SK-N-SH (cell line): ENCODE results near the gene ESYT1. TPM values are rescaled to one million over a fixed set of nuclear protein-coding genes. Genes with fewer than 3 reads are reported as not detected.

Source experiments
- CTCF ChIA-PET: fragments of 300-600, 350-600 bp; formaldehyde crosslinking; extraction: SDS; loops from one replicate; lab custom pipeline; 2021; lab: Yijun Ruan, JAX
- POLR2A ChIA-PET: fragments of 350-600 bp; sonication (Branson Sonifier 250); formaldehyde crosslinking; extraction: SDS; loops from one replicate; lab custom pipeline; 2020; ENCODE audit warnings: antibody characterized with exemption, inconsistent platforms; lab: Yijun Ruan, JAX
- DNase-seq: peaks from one replicate; pipeline ENCODE4 v3.0.0; 2012
- H2AFZ ChIP-seq: fragments of 200-600 bp; sonication (generic); 2 replicates; pipeline ENCODE4 v1.8.1; 2016; ENCODE audit warnings: antibody characterized with exemption, mild to moderate bottlenecking, low read depth
- H3F3A ChIP-seq: fragments of 200-600 bp; sonication (generic); replicated peaks from 2 replicates; pipeline ENCODE3; 2016; ENCODE audit warnings: antibody characterized with exemption, mild to moderate bottlenecking; ENCODE audit not compliant: insufficient read depth
- H3K27ac ChIP-seq, 2 experiments: fragments of 200-500 bp in 1 of 2; fragments of 200-600 bp in 1 of 2; sonication (Bioruptor generic) in 1 of 2; sonication (generic), shearing (Covaris generic) in 1 of 2; 2 replicates each; pipeline versions ENCODE4 v1.5.1 to v1.6.1; 2014 to 2016; ENCODE audit warnings: low read depth in 2 of 2, inconsistent platforms in 1 of 2, low read length in 1 of 2, mild to moderate bottlenecking in 1 of 2, mixed read lengths in 1 of 2
- H3K27me3 ChIP-seq: fragments of 200-600 bp; sonication (generic), shearing (Covaris generic); 2 replicates; pipeline ENCODE4 v1.6.1; 2016; ENCODE audit warnings: mixed run types; ENCODE audit not compliant: insufficient read depth
- H3K36me3 ChIP-seq, 2 experiments: fragments of 200-500 bp in 1 of 2; fragments of 200-600 bp in 1 of 2; sonication (Bioruptor generic) in 1 of 2; sonication (generic) in 1 of 2; replicated peaks in 1 of 2; 2 replicates each; pipeline versions ENCODE3 to v1.5.1; 2014 to 2016; ENCODE audit warnings: low read length in 1 of 2, mild to moderate bottlenecking in 1 of 2; ENCODE audit not compliant: insufficient read depth in 2 of 2, control insufficient read depth in 1 of 2
- H3K4me1 ChIP-seq, 2 experiments: fragments of 200-500 bp in 1 of 2; fragments of 200-600 bp in 1 of 2; sonication (Bioruptor generic) in 1 of 2; sonication (generic), shearing (Covaris generic) in 1 of 2; 2 replicates each; pipeline versions ENCODE4 v1.5.1 to v1.6.1; 2014 to 2016; ENCODE audit warnings: low read depth in 1 of 2, low read length in 1 of 2, mixed run types in 1 of 2; ENCODE audit not compliant: insufficient read depth in 2 of 2, control insufficient read depth in 1 of 2
- H3K4me2 ChIP-seq: fragments of 200-600 bp; sonication (generic), shearing (Covaris generic); 2 replicates; pipeline ENCODE4 v1.6.1; 2017; ENCODE audit warnings: mixed run types
- H3K4me3 ChIP-seq, 2 experiments: fragments of 200-500 bp in 1 of 2; fragments of 200-600 bp in 1 of 2; sonication (Bioruptor generic) in 1 of 2; sonication (generic), shearing (Covaris generic) in 1 of 2; 2 replicates each; pipeline versions ENCODE4 v1.5.1 to v1.8.1; 2014 to 2016; ENCODE audit warnings: low read depth in 2 of 2, inconsistent platforms in 1 of 2, low read length in 1 of 2, mild to moderate bottlenecking in 1 of 2, mixed read lengths in 1 of 2, moderate library complexity in 1 of 2
- H3K79me2 ChIP-seq: fragments of 200-600 bp; sonication (generic); 2 replicates; pipeline ENCODE4 v1.8.1; 2017; ENCODE audit warnings: mild to moderate bottlenecking; ENCODE audit not compliant: insufficient read depth
- H3K9ac ChIP-seq: fragments of 200-600 bp; sonication (generic); 2 replicates; pipeline ENCODE4 v1.6.1; 2017; ENCODE audit warnings: mixed run types
- H3K9me2 ChIP-seq: fragments of 200-600 bp; sonication (generic); 2 replicates; pipeline ENCODE4 v1.6.1; 2017; ENCODE audit warnings: mixed run types
- H3K9me3 ChIP-seq: fragments of 200-600 bp; sonication (generic); 2 replicates; pipeline ENCODE4 v1.6.1; 2017; ENCODE audit warnings: mixed run types, mild to moderate bottlenecking, moderate library complexity
- H4K20me1 ChIP-seq: fragments of 200-600 bp; sonication (generic); 2 replicates; pipeline ENCODE4 v1.6.1; 2017; ENCODE audit warnings: mild to moderate bottlenecking, mixed run types; ENCODE audit not compliant: insufficient read depth
- CHD2 ChIP-seq: fragments of 150-350 bp; IDR thresholded peaks from 2 replicates; pipeline ENCODE4 v1.6.1; 2018; ENCODE audit warnings: low read length; ENCODE audit not compliant: partially characterized antibody
- ELF1 ChIP-seq: IDR thresholded peaks from 2 replicates; pipeline ENCODE4 v1.4.0; 2012
- EZH2phosphoT487 ChIP-seq: fragments of 200-600 bp; sonication (generic); IDR thresholded peaks from 2 replicates; pipeline ENCODE4 v1.6.1; 2017; ENCODE audit warnings: low read depth, mixed run types, mild to moderate bottlenecking, antibody characterized with exemption, moderate library complexity, borderline replicate concordance
- FOSL2 ChIP-seq: IDR thresholded peaks from 2 replicates; pipeline ENCODE4 v1.4.0; 2012; ENCODE audit warnings: low read depth, mild to moderate bottlenecking, moderate library complexity, borderline replicate concordance
- FOXJ3 ChIP-seq: sonication (generic); formaldehyde crosslinking; IDR thresholded peaks from 2 replicates; pipeline ENCODE4 v1.5.1; 2020; ENCODE audit warnings: mild to moderate bottlenecking, missing genetic modification reagents
- FOXM1 ChIP-seq: IDR thresholded peaks from 2 replicates; pipeline ENCODE4 v1.4.0; 2012; ENCODE audit warnings: low read depth, mild to moderate bottlenecking
- GABPA ChIP-seq: IDR thresholded peaks from 2 replicates; pipeline ENCODE4 v1.4.0; 2012; ENCODE audit warnings: low read depth, mild to moderate bottlenecking
- JUND ChIP-seq: IDR thresholded peaks from 2 replicates; pipeline ENCODE4 v1.4.0; 2012
- MEF2A ChIP-seq: IDR thresholded peaks from 2 replicates; pipeline ENCODE4 v1.4.0; 2012; ENCODE audit warnings: low read depth, borderline replicate concordance
- RCOR1 ChIP-seq: fragments of 150-350 bp; IDR thresholded peaks from 2 replicates; pipeline ENCODE4 v1.6.1; 2017; ENCODE audit warnings: antibody characterized with exemption, low read length
- RFX5 ChIP-seq: IDR thresholded peaks from 2 replicates; pipeline ENCODE4 v1.6.1; 2012; ENCODE audit warnings: mild to moderate bottlenecking, improper control_type of control experiment, low read length
- TAF1 ChIP-seq: IDR thresholded peaks from 2 replicates; pipeline ENCODE4 v1.6.1; 2012; ENCODE audit warnings: low read depth, mild to moderate bottlenecking, low read length, moderate library complexity, borderline replicate concordance
- TCF12 ChIP-seq: IDR thresholded peaks from 2 replicates; pipeline ENCODE4 v1.4.0; 2012
- TEAD4 ChIP-seq: IDR thresholded peaks from 2 replicates; pipeline ENCODE4 v1.4.0; 2012; ENCODE audit warnings: mild to moderate bottlenecking, borderline replicate concordance; ENCODE audit not compliant: insufficient read depth
- YY1 ChIP-seq: IDR thresholded peaks from 2 replicates; pipeline ENCODE4 v1.4.0; 2012; ENCODE audit warnings: low read depth, mild to moderate bottlenecking
- WGBS: methylation state at CpG from one replicate; pipeline ENCODE4 v1.1.6; 2017; ENCODE audit warnings: low lambda C conversion rate; 5-methylcytosine and 5-hydroxymethylcytosine counted together
- polyA plus RNA-seq, 3 experiments: library from polyadenylated mRNA; depleted of rRNA; stranded (reverse); fragments of >200 nt; gene quantifications; 2 replicates each; pipeline ENCODE4 v1.2.3, GENCODE V29; 2012
- TF ChIP-seq, protein P1 (sequence below): IDR thresholded peaks from 2 replicates; pipeline ENCODE4 v1.4.0; 2012; ENCODE audit warnings: low read depth
- TF ChIP-seq, protein P2 (sequence below): IDR thresholded peaks from 2 replicates; pipeline ENCODE4 v1.6.1; 2012; ENCODE audit warnings: mild to moderate bottlenecking, low read depth, low read length, moderate library complexity

ESYT1 gene
- polyA plus RNA-seq, 1 of the 3 experiments (the other 2 are of a cell fraction): 132 TPM

DNA sequence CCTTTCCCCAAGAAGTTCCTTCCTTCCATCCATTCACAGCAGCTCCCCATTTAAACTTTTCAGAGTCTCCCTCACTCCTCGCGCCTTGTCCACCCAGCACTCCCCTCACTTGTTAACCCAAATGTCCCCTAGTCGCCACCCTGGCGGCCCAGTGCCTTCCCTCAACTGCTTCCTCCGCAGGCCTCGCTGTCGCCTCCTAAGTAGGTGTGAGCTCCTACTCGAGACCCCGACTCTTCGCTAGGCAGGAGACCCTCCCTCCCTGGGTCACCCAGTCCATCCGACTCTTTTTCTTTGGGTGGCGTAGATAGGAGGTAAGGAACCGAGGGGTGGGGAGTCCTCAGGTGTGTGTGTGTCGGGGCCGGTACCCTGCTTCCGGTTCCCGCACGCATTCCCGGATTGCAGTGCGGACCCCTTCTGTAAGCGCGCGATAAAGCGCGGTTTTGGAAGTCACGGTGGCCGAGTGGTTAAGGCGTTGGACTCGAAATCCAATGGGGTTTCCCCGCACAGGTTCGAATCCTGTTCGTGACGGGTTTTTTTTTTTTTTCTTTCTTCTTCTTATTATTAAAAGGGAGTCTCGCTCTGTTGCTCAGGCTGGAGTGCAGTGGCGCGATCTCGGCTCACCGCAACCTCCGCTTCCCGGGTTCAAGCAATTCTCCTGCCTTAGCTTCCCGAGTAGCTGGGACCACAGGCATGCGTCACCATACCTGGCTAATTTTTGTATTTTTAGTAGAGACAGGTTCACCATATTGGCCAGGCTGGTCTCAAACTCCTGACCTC is 62.0 kb downstream of the ESYT1 start:
- POLR2A ChIA-PET: interaction anchor here (0.7 to 2.2 kb wide), 13 partner anchors 31 to 272 kb away, joined by 3 to 21 read pairs (median 4); partner anchors contain the start of genes ANKRD52, COQ10A, ESYT1 and MYL6
- no peaks in the 10 kb centered on the region for H3K27me3 ChIP-seq

More for the DNA sequence above, 62.0 kb downstream of the ESYT1 start:
- no peak for TF ChIP-seq FOXM1
- peak; percentile 69 for TF ChIP-seq CHD2
- TF ChIP-seq JUND: no peak
- peak; percentile 67; the same call in 1 of the 2 replicates for TF ChIP-seq YY1
- TF ChIP-seq RCOR1: peak; percentile 61; the same call in 1 of the 2 replicates
- TF ChIP-seq TEAD4: peak; percentile 93; the same call in 1 of the 2 replicates
- TF ChIP-seq FOXJ3 (CRISPR knock-in tag): no peak
- TF ChIP-seq, protein P1, sequence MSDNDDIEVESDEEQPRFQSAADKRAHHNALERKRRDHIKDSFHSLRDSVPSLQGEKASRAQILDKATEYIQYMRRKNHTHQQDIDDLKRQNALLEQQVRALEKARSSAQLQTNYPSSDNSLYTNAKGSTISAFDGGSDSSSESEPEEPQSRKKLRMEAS: peak; percentile 73
- no peak for TF ChIP-seq RFX5
- peak; percentile 59; the same call in 1 of the 2 replicates for TF ChIP-seq FOSL2
- no peak for TF ChIP-seq TAF1
- TF ChIP-seq MEF2A: no peak
- TF ChIP-seq EZH2phosphoT487: no peak
- TF ChIP-seq GABPA: peak; percentile 67
- TF ChIP-seq ELF1: peak; percentile 84
- no peak for TF ChIP-seq TCF12
- TF ChIP-seq, protein P2, sequence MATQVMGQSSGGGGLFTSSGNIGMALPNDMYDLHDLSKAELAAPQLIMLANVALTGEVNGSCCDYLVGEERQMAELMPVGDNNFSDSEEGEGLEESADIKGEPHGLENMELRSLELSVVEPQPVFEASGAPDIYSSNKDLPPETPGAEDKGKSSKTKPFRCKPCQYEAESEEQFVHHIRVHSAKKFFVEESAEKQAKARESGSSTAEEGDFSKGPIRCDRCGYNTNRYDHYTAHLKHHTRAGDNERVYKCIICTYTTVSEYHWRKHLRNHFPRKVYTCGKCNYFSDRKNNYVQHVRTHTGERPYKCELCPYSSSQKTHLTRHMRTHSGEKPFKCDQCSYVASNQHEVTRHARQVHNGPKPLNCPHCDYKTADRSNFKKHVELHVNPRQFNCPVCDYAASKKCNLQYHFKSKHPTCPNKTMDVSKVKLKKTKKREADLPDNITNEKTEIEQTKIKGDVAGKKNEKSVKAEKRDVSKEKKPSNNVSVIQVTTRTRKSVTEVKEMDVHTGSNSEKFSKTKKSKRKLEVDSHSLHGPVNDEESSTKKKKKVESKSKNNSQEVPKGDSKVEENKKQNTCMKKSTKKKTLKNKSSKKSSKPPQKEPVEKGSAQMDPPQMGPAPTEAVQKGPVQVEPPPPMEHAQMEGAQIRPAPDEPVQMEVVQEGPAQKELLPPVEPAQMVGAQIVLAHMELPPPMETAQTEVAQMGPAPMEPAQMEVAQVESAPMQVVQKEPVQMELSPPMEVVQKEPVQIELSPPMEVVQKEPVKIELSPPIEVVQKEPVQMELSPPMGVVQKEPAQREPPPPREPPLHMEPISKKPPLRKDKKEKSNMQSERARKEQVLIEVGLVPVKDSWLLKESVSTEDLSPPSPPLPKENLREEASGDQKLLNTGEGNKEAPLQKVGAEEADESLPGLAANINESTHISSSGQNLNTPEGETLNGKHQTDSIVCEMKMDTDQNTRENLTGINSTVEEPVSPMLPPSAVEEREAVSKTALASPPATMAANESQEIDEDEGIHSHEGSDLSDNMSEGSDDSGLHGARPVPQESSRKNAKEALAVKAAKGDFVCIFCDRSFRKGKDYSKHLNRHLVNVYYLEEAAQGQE: peak; percentile 8; the same call in 1 of the 2 replicates
- H3K36me3 ChIP-seq: peaks cover 9 to 18% of the 10 kb centered on the region in 2 experiments
- CTCF ChIA-PET: interaction anchor here (0.7 to 13.8 kb wide), 66 partner anchors 10 to 445 kb away, joined by 3 to 272 read pairs (median 5); partner anchors contain the start of genes ANKRD52, COQ10A, CS and ERBB3
- H2AFZ ChIP-seq: peak overlapping the region; percentile 96
- peak overlapping the region; percentile 87 to 91 for H3K4me3 ChIP-seq
- H3F3A ChIP-seq: peaks cover 19% of the 10 kb centered on the region
- WGBS: 1% methylated on average over 42 of the region's 42 CpGs
- no peaks in the 10 kb centered on the region for H3K9me2 ChIP-seq
- H3K9ac ChIP-seq: peak overlapping the region; percentile 94
- peak overlapping the region; percentile 97 for H3K4me2 ChIP-seq
- peaks cover 38% of the 10 kb centered on the region for H3K79me2 ChIP-seq
- no peaks in the 10 kb centered on the region for H3K9me3 ChIP-seq
- peak overlapping the region; percentile 83 to 87 for H3K27ac ChIP-seq
- H4K20me1 ChIP-seq: peaks cover 8% of the 10 kb centered on the region
- peaks cover 8 to 13% of the 10 kb centered on the region in 2 experiments; a peak in 2 of 4 replicates for H3K4me1 ChIP-seq
- peak; percentile 77 for DNase-seq
